GM12874 (cell line): ENCODE results near the gene NMU.

ENCODE experiments used
- CTCF ChIP-seq: IDR thresholded peaks from 2 replicates; pipeline ENCODE4 v1.5.1; 2011; ENCODE audit warnings: low read depth, mild to moderate bottlenecking, control low read depth, low read length, moderate library complexity; ENCODE audit not compliant: insufficient read depth

Gene NMU

GRCh38 chr4:55650483-55650882 lies 14.4 kb upstream of the NMU start:
- TF ChIP-seq CTCF: no peak

GRCh38 chr4:55637272-55637820 lies 1.2 kb upstream of the NMU start:
- no peak for TF ChIP-seq CTCF

- no peak for TF ChIP-seq CTCF
Observed at GRCh38 chr4:55636656-55636999, 530 bp upstream of the NMU start.

- no peak for TF ChIP-seq CTCF
Observed at GRCh38 chr4:55635282-55635681, 816 bp downstream of the NMU start.

GRCh38 chr4:55634417-55635128 lies 1.5 kb downstream of the NMU start:
- no peak for TF ChIP-seq CTCF

GRCh38 chr4:55633903-55634302 lies 2.2 kb downstream of the NMU start:
- no peak for TF ChIP-seq CTCF

- TF ChIP-seq CTCF: no peak
Observed at GRCh38 chr4:55625835-55626234, 10.3 kb downstream of the NMU start.
